NCI-H2196 treated with DMSO at 0.1 percent for 48 hours (cell line): ENCODE results near the gene MGMT.

Experiments used
- DNase-seq: peaks from one replicate; lab custom pipeline; 2025; ENCODE audit not compliant: unreplicated experiment; lab: John Stamatoyannopoulos, UW

The MGMT gene

DNA sequence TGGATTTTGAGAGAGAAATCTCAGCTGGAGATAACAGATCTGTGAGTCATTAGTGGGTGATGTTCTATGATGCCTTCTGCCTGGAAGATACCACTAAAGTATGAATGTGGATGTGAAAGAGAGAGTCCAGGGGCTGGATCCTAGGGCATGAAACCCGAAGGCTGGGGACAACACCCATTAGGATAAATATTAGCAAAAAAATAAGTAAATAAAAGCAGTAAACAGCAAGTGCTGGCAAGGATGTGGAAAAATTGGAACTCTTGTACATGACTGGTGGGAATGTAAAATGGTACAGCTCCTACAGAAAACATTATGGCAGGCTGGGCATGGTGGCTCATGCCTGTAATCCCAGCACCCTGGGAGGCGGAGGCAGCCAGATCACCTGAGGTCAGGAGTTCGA, 16.6 kb upstream of the MGMT start:
- DNase-seq, result no peak

DNA sequence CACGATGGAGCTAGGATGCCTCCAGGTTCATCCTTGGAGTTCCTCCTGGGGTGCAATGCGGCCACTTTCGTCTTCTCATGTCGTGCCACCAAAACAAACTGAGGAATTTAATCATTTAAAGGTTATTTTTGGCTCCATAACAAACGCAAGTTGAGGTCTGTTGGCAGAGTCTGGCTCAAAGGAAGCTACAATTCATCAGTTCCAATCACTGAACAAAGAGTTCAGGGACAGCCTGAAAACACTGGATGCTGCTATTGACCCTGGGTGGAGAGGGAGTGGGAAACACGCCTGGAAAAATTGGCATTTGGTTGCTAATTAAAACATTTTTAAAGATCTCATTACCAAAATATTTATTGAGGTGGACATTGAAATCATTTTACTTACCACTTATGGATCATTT, 11.4 kb upstream of the MGMT start:
- DNase-seq, result no peak

DNA sequence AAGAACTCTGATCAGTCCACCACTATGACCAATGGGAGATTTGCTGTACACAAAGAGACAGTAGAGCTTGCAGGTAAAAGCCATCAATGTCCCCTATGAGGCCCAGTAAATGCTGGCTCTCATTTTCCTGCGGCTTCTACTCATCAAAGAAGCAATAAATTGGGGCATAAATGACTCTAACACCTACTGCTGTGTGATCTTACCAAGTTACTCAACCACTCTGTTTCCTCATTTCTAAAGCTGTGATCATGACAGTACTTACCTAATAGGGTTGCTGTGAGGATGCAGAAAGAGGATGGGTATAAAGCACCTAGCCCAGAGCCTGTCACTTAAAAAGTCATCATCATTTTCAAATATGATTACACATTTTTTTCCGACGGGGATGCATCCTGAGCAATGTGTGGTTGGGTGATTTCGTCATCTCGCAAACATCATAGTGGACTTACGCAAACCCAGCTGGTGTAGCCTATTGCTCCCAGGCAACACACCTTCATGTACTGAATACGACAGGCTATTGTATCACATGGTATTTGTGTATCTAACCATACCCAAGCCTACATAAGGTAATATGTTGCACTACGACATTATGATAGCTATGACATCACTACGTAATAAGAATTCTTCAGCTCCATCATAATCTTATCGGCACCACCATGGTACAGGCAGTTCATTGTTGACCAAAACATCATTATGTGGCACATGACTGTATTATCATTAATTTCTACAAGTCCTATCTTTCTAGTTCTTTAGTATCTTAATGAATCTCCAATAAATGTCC, 7.1 kb upstream of the MGMT start:
- no peak for DNase-seq

DNA sequence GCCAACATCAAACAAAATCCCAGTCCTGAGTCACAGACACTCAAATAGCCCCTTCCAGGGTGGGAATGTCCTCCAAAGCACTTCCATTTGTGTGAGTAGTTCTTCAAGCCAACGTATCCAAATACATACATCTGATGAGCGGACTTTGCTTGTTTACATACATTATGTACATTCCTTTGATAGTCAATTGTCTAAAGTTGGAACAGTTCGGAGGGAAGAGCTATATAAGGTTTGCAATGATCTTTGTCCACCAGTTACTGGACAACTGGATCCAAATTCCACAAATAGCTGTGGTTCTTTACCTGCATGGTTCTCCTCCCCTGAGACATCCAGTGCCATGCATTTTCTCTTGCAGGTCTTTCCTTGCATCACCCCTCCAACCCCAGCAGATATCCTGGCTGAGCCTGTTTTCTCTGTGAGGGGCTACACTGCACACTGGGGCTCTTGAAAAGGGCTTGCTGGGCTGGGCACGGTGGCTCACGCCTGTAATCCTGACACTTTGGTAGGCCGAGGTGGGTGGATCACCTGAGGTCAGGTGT, 4.7 kb upstream of the MGMT start:
- no peak for DNase-seq

DNA sequence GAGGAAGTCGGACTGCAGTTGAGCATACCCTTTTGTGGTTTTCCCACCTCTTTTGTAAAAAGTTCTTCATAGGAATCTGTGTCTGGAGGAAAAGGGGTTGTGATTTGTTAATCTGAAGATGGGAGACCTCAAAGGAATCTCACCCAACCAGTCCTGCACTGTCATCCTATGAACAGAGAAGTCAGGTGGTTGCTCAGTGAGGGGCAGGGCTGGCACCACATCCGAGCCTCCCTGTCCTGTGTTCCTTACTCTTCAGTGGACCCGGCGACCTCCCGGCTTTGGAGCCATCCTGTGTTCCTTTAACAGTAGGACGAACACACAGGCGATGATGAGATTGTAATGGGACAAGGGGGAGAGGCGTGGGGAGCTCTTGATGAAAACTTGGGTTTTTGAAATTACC, 2.8 kb upstream of the MGMT start:
- DNase-seq, result no peak

DNA sequence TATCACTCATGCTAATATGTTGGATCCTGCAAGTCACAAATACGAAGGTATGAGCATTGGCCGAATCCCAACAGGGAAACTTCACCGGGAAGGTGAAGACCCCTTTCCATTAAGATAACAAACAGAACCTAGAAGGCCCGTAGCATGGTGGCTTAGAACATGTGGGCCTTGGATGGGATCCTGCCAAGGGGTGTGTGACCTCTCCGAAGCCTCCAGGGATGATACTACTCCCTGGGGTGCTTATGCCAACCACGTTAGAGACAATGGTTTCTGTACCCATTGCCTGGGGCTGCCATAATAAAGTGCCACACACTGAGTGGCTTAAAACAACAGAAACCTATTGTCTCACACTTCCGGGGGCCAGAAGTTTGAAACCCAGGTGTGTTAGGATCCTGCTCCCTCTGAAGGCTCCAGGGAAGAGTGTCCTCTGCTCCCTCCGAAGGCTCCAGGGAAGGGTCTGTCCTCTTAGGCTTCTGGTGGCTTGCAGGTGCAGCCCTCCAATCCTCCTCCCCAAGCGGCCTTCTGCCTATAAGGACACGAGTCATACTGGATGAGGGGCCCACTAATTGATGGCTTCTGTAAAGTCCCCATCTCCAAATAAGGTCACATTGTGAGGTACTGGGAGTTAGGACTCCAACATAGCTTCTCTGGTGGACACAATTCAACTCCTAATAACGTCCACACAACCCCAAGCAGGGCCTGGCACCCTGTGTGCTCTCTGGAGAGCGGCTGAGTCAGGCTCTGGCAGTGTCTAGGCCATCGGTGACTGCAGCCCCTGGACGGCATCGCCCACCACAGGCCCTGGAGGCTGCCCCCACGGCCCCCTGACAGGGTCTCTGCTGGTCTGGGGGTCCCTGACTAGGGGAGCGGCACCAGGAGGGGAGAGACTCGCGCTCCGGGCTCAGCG, 992 bp upstream of the MGMT start:
- DNase-seq, result no peak

DNA sequence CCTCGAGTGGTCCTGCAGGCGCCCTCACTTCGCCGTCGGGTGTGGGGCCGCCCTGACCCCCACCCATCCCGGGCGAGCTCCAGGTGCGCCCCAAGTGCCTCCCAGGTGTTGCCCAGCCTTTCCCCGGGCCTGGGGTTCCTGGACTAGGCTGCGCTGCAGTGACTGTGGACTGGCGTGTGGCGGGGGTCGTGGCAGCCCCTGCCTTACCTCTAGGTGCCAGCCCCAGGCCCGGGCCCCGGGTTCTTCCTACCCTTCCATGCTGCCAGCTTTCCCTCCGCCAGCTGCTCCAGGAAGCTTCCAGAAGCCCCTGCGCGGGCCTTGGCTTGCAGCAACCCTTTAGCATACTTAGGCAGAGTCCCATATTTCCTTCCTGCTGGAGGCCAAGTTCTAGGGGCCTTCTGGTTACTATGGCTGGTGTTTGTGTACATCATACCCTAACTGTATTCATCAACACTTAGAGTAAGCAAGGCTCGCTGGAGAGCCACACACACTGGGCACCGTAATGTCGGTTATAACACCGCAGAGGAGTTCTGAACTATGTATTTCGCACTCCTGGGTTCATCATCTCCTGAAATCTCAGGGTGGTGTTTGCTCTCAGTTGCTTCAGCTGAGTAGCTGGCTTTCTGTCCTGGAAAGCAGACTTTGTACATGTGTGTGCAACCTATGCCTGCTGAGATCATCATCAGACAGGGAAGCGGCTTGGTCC, 471 bp downstream of the MGMT start:
- no peak for DNase-seq

DNA sequence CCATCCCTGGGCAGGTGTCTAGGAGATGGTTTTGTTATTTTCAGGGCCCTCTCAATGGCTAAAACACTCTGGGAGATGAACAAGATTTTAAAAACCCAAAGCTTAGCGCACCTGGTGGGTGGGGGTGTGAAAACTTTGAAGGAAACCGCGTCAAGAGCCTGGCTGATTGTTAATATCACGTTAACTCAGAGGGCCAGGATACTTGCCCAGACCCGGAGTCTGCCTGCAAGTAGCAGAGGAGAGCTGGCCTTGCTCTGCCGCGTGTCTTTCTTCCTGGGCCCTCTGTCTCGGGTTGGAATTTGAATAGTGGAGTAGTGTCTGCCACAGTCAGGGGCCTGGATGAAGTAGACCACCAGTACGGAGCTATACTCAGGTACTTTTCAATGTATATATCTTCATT, 1.1 kb downstream of the MGMT start:
- no peak for DNase-seq

DNA sequence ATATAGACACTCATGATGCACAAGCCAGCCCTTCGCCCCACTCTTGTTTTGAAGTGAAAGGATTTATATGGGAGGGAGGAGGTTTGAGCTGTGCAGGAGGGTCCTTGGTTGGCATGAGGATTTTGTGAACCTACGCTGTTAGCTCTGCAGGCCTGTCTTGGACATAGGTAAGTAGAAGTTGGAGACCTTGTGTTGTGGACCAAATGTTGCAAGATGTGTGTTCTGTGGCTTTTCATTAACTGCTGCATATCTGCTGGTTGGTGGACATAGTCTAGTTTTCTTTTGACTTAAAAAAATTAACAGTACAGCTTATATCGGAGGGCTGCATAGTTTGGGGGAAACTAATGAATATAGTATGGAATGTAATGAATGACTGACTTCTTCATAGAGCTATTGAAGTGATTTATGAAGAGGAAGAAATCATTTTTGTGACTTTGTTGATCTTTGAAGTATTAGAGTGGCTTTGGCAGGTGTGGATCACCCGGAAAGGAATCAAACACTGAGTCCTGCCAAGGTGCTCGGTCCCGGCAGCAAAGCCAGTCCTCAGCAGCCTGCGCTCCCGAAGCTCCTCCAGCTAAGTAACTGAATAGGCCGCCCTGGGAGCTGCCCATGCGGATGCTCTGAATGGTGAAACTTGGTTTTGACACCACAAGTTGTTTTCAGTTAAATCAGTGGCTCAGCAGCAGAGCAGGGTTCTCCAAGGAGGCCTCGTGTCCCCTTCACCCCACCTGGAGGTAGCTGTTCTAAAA, 3.2 kb downstream of the MGMT start:
- no peak for DNase-seq

DNA sequence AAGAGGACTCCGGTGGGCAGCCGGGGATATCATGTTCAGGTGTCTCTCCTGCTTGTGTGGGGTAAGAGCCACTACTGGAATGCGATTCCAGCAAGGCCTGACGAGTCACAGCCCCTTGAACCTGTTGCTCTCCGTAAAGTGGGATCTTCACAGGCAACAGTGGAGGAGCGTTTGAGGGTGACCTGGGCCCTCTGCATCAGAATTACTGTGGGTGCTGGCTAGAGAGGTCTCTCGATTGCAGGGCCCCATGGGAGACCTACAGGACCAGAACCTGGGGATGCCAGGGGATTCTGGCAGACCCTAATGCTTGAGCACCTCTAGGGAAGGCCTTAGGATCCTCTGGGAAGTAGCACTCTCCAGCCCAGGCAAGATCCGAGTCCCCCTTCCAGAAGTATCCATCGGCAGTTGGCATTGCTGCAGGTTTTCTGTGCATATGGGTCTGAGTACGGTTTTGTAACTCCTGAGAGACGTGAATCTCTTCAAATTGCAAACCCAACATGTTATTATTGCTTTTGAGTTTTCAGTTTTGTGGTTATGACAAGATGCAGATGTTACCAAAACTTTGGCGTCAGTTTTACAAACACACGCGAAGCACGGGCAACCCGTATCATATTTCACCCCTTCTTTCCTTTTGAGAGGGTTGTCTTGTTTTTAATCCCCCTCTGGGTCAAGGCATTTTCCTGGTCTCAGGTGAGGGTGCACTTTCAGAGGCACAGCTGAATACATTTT, 4.6 kb downstream of the MGMT start:
- DNase-seq, result no peak

DNA sequence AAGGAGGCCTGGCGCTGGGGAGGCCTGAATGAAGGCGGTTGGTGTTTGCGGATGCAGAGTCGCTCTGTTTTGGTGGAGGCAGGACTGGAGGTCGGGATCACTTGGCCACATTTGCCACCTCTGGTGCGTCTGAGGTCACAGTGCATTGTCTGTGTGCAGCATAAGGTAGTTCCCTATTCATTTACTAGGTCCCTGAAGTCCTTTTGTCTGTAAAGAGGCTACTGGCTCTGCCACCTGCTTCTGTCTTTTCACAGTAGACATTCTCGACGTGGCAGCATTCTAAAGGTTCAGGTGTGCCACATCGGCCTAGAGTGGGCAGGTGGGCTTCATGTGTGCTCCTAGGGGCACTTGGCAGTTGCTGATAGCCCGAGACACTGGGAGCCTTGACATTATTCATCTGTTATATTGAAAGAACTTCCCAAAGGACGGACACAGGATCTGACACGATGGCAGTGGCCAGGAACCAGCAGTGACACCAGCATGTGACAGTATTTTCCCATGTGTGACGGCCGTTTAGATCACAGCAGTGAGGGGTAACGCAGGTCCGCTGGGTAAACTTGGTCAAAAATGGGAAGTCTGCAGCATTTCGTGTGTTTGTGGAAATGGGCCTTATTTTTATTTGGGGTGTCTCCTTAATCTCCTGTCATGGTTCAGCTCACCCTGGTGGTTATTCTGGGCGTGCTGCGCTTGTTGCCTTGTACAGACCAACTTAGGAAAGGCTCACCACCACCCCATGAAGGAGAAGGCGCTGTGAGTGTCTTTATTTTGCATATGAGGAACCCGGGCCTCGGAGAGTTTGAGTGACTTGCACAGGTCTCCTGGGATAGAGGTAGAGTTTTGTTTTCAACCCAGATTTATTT, 5.9 kb downstream of the MGMT start:
- DNase-seq, result no peak

DNA sequence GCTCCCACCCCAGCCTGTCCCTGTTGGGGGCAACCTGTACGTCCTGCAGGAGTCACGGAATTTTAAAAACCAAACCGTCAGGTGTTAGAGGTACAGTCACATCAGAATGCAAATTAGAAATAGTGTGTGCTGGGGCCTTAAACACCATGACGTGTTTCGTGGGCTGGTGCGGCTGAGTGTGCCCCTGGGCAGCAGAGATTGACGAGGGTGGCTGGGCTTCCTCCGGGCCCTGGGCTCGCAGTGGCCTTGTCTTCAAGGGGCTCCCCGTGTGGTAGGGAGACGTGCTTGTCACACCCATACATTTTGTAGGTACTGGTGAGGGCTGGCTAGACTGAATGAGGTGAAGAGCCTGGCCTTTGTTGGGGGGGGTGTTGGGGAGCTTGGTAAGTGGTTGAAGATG, 7.6 kb downstream of the MGMT start:
- DNase-seq, result no peak

DNA sequence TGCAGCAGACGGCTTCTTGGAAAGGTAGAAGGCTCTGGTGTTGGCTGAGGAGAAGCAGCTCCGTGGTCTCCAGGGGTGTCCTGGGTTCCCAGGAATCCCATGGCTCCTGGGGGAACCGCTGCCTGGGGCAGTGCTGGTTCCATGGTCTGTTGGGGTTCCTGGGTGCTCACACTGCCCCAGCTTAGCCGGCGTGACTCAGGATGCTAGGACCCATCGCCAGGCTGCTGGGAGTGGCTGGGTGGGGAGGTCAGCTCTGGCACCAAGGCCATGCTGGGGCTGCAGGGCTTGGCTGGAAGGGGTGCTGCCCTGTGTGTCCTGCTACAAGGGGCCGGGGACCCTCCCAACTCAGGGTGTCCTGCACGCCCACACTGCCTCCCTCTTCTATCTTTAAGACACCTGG, 9.4 kb downstream of the MGMT start:
- no peak for DNase-seq

DNA sequence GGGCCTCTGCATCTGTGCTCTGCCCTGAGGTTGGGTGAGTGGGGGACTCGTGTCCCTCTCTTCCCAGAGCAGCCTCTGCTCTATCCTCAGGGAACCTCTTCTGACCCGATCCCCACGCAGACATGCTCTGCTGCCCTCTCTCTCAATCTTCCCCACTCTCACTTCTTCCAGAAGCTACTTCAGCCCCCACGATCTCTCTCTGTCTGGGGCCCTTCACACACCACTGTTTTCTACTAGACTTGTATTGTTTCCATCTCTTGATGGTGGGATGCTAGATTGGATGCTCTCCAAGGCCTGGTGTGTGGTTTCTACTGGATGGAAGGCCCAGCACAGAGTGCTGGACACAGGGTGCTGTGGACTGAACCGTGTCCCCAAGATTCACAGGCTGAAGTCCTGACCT, 10.0 kb downstream of the MGMT start:
- no peak for DNase-seq

DNA sequence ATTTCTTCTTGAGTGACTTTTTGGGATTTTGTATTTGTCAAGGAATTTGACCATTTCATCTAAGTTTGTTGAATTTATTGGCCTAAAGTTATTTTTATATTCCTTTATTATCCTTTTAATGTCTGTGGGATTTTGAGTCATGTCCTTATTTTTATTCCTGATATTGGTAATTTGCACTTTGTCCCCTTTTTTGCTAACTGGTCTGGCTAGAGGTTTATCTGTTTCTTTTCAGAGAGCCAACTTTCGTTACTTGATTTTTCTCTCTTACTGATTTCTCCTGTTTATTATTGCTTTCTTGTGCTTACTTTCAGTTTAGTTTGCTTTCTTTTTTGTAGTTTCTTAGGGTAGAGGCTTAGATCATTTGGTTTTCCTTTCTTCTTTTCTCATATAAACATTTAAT, 14.6 kb downstream of the MGMT start:
- no peak for DNase-seq

DNA sequence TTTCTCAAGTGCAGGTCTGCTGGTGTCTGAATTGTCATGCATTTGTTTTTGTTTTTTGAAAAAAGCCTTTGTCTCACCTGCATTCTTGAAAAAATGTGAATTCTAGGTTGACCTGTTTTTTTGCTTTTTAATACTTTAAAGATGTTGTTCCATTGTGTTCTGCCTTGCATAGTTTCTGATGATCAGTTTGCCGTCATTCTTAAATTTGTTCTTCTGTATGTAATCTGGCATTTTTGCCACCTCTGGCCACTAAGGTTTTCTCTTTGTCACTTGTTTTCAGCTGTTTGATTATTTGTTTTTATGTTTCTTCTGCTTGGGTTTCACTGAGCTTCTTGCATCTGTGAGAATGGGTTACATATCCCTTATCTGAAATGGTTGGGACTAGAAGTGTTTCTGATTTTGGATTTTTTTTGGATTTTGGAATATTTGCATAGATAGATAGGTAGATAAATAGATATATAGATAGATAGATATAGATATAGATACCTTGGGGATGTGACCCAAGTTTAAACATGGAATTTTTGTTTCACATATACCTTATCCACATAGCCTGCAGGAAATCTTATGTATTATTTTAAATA, 16.5 kb downstream of the MGMT start:
- DNase-seq, result no peak

DNA sequence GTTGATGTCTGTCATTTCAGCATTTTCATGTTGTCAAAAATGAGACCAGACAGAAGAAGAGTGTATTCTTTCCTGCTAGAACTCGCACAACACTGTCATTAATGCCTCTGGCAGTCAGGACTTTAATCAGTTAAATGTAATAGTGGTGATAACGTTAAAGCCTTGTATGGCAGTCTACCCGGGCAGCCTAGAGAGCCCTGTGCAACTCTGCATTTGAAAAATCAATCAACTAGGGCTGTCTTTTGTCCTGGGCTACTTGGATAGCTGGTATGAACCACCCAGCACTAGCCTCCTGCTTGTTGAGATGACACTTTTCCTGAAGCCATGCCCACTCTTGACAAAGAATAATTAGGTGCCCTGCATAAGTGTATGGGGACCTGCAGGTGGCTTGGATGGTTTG, 19.8 kb downstream of the MGMT start:
- no peak for DNase-seq

DNA sequence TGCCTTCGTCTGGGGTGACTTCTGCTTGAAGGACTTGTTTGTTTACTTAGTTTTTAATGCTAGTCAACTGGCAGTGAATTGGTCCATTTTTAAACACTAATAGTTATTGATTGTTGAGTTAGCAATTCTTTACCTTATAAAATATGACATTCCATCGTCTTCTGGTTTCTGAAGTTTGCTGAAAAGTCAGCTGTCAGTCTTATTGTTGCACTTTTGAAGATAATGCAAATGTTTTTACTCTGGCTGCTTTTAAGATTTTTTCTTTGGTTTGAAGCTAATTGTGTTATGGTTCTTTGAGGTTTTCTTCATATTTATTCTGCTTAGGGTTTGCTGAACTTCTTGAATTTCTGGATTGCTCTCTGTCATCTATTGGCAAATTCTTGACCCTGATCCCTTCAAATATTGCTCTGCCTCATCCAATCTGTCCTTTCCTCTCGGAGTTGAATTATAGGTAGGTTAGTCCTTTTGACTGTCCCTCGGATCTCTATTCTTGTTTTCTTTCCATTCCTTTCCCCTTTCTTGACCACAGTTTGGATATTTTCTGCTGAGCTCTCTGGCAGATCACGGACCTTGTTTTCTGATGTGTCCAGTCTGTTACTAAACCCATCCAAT, 24.2 kb downstream of the MGMT start:
- DNase-seq, result no peak
